Neuronal stem cell (in vitro differentiated cells): ENCODE data around the gene SELENOP. TPM values are rescaled to one million over a fixed set of nuclear protein-coding genes. Genes with fewer than 3 reads are reported as not detected.
A peak's percentile ranks its signal among the peaks of the same experiment; 100 is the strongest.

Source experiments
- DNase-seq: peaks from one replicate; pipeline ENCODE4 v3.0.0-alpha.2; 2013; ENCODE audit warnings: low spot score
- H2AFZ ChIP-seq: one replicate; pipeline ENCODE4 v1.6.1; 2013; ENCODE audit warnings: mild to moderate bottlenecking, low read length, inconsistent platforms
- H2AK5ac ChIP-seq: 2 replicates; pipeline ENCODE4 v1.6.1; 2013; ENCODE audit warnings: low read depth, mild to moderate bottlenecking, inconsistent platforms, low read length, moderate library complexity, mixed read lengths
- H2BK120ac ChIP-seq: 2 replicates; pipeline ENCODE4 v1.6.1; 2013; ENCODE audit warnings: low read depth, mild to moderate bottlenecking, inconsistent platforms, low read length, moderate library complexity, mixed read lengths
- H2BK12ac ChIP-seq: one replicate; pipeline ENCODE4 v1.6.1; 2013; ENCODE audit warnings: low read length, inconsistent platforms
- H2BK15ac ChIP-seq: 2 replicates; pipeline ENCODE4 v1.6.1; 2013; ENCODE audit warnings: mild to moderate bottlenecking, low read length, inconsistent platforms, mixed read lengths
- H2BK5ac ChIP-seq: one replicate; pipeline ENCODE4 v1.6.1; 2013; ENCODE audit warnings: inconsistent platforms, mild to moderate bottlenecking, low read length, moderate library complexity
- H3K14ac ChIP-seq: one replicate; pipeline ENCODE4 v1.6.1; 2013; ENCODE audit warnings: low read length, inconsistent platforms
- H3K18ac ChIP-seq: 2 replicates; pipeline ENCODE4 v1.6.1; 2013; ENCODE audit warnings: low read length, inconsistent platforms
- H3K23ac ChIP-seq: 2 replicates; pipeline ENCODE4 v1.6.1; 2013; ENCODE audit warnings: low read depth, mild to moderate bottlenecking, mixed read lengths, low read length, inconsistent platforms; ENCODE audit not compliant: poor library complexity
- H3K27ac ChIP-seq: replicated peaks from 3 replicates; pipeline ENCODE4 v1.5.1; 2013; ENCODE audit warnings: low read length, inconsistent platforms
- H3K27me3 ChIP-seq, 3 experiments: 2 replicates each; pipeline ENCODE4 v1.6.1; 2013; ENCODE audit warnings: low read length in 3 of 3, mild to moderate bottlenecking in 2 of 3, inconsistent platforms in 1 of 3, low read depth in 1 of 3, mixed read lengths in 1 of 3, moderate library complexity in 1 of 3; ENCODE audit not compliant: control insufficient read depth in 3 of 3, insufficient read depth in 3 of 3
- H3K36me3 ChIP-seq, 2 donors: replicated peaks in 1 of 2; 2 replicates each; pipeline ENCODE4 v1.6.1; 2013; ENCODE audit warnings: low read length in 2 of 2; ENCODE audit not compliant: control insufficient read depth in 2 of 2, insufficient read depth in 2 of 2
- H3K4ac ChIP-seq: 2 replicates; pipeline ENCODE4 v1.6.1; 2013; ENCODE audit warnings: inconsistent platforms, mild to moderate bottlenecking, low read length, moderate library complexity
- H3K4me1 ChIP-seq, 2 donors: 1 replicate in 1 of 2; 2 replicates in 1 of 2; pipeline ENCODE4 v1.6.1; 2013; ENCODE audit warnings: low read length in 2 of 2, low read depth in 1 of 2; ENCODE audit not compliant: control insufficient read depth in 2 of 2, insufficient read depth in 1 of 2
- H3K4me2 ChIP-seq: one replicate; pipeline ENCODE4 v1.6.1; 2013; ENCODE audit warnings: mild to moderate bottlenecking, low read length, inconsistent platforms; ENCODE audit not compliant: insufficient read depth, poor library complexity, severe bottlenecking
- H3K4me3 ChIP-seq, 2 donors: 2 replicates each; pipeline ENCODE4 v1.5.1; 2013; ENCODE audit warnings: low read length in 2 of 2, mild to moderate bottlenecking in 2 of 2, inconsistent platforms in 1 of 2, moderate library complexity in 1 of 2
- H3K79me1 ChIP-seq: one replicate; pipeline ENCODE4 v1.6.1; 2013; ENCODE audit warnings: low read depth, mild to moderate bottlenecking, inconsistent platforms, low read length, moderate library complexity
- H3K9ac ChIP-seq: one replicate; pipeline ENCODE4 v1.6.1; 2013; ENCODE audit warnings: mild to moderate bottlenecking, low read depth, low read length, inconsistent platforms; ENCODE audit not compliant: poor library complexity
- H3K9me3 ChIP-seq, 2 donors: replicated peaks in 1 of 2; 2 replicates each; pipeline versions ENCODE3 to v1.6.1; 2013; ENCODE audit warnings: low read length in 2 of 2, mild to moderate bottlenecking in 2 of 2, inconsistent platforms in 1 of 2, low read depth in 1 of 2, mixed read lengths in 1 of 2, moderate library complexity in 1 of 2; ENCODE audit not compliant: control insufficient read depth in 2 of 2, insufficient read depth in 1 of 2
- H4K8ac ChIP-seq: one replicate; pipeline ENCODE4 v1.6.1; 2013; ENCODE audit warnings: low read depth, mild to moderate bottlenecking, inconsistent platforms, low read length, moderate library complexity
- H4K91ac ChIP-seq: one replicate; pipeline ENCODE4 v1.6.1; 2013; ENCODE audit warnings: low read length, low read depth, mild to moderate bottlenecking, inconsistent platforms; ENCODE audit not compliant: poor library complexity
- WGBS, 2 donors: extraction: QIAGEN DNeasy Blood & Tissue Kit; methylation state at CpG; one replicate each; pipeline ENCODE4 v1.1.7; 2013; ENCODE audit warnings: missing lambda C conversion rate in 2 of 2, mixed read lengths in 1 of 2; ENCODE audit not compliant: insufficient read length in 2 of 2, insufficient replicate concordance in 1 of 2; ENCODE audit errors: extremely low coverage in 2 of 2; 5-methylcytosine and 5-hydroxymethylcytosine counted together
- polyA plus RNA-seq, 2 experiments: library from polyadenylated mRNA; stranded (reverse); fragments of 200-250 nt; gene quantifications; one replicate each; pipeline ENCODE4 v1.2.3, GENCODE V29; 2013

SELENOP gene, protein sequence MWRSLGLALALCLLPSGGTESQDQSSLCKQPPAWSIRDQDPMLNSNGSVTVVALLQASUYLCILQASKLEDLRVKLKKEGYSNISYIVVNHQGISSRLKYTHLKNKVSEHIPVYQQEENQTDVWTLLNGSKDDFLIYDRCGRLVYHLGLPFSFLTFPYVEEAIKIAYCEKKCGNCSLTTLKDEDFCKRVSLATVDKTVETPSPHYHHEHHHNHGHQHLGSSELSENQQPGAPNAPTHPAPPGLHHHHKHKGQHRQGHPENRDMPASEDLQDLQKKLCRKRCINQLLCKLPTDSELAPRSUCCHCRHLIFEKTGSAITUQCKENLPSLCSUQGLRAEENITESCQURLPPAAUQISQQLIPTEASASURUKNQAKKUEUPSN
- 3.8 TPM for polyA plus RNA-seq (2013, experiment 1 of 2)
- polyA plus RNA-seq (2013, experiment 2 of 2), result 4.1 TPM

DNA sequence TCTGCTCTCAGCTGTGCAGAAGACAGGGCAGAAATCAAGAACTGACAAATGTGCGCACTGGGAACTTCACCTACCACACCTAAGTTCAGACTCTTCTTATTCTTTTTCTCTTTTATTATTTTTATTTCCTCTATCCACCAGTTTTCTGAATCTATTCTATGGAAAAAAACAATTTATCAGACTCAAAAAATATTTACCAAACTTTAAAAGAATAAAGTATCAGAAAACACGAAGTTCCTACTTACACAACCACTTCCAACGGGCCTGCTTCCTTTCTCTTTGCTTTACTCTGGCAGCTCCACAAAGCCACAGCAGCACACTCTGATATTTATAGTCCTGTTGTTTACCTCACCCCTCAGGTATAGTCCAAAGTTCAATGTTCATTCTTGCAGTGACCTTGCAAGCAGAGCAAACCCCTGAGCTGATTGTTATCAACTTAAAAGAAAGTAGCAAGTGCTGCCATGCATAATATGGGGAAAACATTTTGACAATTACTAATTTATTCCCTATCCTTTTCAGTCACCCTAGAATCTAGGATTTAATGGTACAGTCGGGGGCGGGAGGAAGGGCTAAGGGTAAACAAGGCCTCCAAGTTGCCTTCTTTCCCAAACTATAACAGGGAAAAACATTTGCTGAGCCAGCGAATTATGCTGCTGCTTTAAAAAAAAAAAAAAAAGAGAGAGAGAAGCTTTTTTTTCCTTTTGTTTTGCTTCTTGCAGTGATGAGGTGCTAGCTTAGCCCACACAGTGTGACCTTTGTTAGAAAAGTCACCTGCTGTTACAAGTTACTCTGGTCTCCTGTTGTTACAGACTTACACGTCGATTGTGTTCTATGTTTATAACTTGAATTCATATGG lies at the start of gene SELENOP:
Gene SELENOP (minus strand): TSS at position 302 of the 856 bp plus-strand sequence. CDS start 3,539 bp downstream, outside the sequence.
- H3K4me3 ChIP-seq, result no peak within 1 kb of the TSS

DNA sequence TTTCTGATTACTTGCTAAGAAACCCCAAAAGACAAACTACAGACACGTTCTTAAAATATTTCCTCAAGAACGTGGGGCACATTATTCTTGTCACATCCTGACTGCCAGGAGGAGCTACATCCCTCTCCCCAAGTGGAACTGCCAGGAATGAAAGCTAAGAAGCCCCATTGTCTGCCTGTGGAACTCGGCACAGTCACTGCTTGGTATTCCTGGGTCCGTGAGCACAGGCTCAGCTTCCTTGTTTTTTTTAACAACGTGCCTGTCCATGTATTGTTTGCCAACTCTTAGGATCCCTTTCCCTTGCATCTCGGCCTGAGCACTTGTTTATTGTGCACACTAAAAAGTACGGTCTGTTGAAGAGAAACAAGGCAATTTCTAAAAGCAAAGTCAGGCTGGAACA lies 47.0 kb upstream of the SELENOP start:
- Histone ChIP-seq H4K91ac (no peak overlapping the region), H3K18ac (no peak overlapping the region), H4K8ac (no peak overlapping the region), H3K4me3 (no peak overlapping the region), H3K4me1 (peaks cover 3 to 8% of the 10 kb centered on the region in 2 donors), H3K79me1 (no peaks in the 10 kb centered on the region), H2BK15ac (no peak overlapping the region), H3K23ac (no peak overlapping the region), H3K14ac (no peak overlapping the region), H3K27me3 (no peaks in the 10 kb centered on the region), H2AK5ac (no peak overlapping the region), H2BK12ac (no peak overlapping the region), H2BK5ac (no peak overlapping the region), H2AFZ (peak overlapping the region; percentile 47), H3K9me3 (no peaks in the 10 kb centered on the region), H3K4me2 (no peak overlapping the region), H2BK120ac (no peak overlapping the region), H3K9ac (no peak overlapping the region), H3K36me3 (no peaks in the 10 kb centered on the region), H3K4ac (no peak overlapping the region), H3K27ac (no peak overlapping the region)
- no CpG with 5 or more reads among the region's 7 CpGs for WGBS, 2 donors
- DNase-seq, result peak; percentile 21

More for the DNA sequence above, at the start of gene SELENOP:
- DNase-seq, result peak; percentile 33
- Histone ChIP-seq H2AFZ (peak within 1 kb of the TSS; percentile 67), H3K4ac (no peak within 1 kb of the TSS), H3K9ac (no peak within 1 kb of the TSS), H2BK12ac (no peak within 1 kb of the TSS), H3K4me2 (no peak within 1 kb of the TSS), H3K9me3 (no peaks in the 10 kb centered on the region), H3K36me3 (no peaks in the 10 kb centered on the region), H3K27me3 (no peaks in the 10 kb centered on the region), H4K8ac (no peak within 1 kb of the TSS), H2BK5ac (no peak within 1 kb of the TSS), H3K23ac (no peak within 1 kb of the TSS), H3K79me1 (no peaks in the 10 kb centered on the region), H4K91ac (no peak within 1 kb of the TSS), H3K18ac (no peak within 1 kb of the TSS), H3K4me1 (peaks cover 3 to 5% of the 10 kb centered on the region in 2 donors), H2BK120ac (no peak within 1 kb of the TSS), H3K27ac (no peak within 1 kb of the TSS), H2BK15ac (no peak within 1 kb of the TSS), H2AK5ac (no peak within 1 kb of the TSS), H3K14ac (no peak within 1 kb of the TSS)
- no CpG with 5 or more reads among the region's 8 CpGs for WGBS, 2 donors

DNA sequence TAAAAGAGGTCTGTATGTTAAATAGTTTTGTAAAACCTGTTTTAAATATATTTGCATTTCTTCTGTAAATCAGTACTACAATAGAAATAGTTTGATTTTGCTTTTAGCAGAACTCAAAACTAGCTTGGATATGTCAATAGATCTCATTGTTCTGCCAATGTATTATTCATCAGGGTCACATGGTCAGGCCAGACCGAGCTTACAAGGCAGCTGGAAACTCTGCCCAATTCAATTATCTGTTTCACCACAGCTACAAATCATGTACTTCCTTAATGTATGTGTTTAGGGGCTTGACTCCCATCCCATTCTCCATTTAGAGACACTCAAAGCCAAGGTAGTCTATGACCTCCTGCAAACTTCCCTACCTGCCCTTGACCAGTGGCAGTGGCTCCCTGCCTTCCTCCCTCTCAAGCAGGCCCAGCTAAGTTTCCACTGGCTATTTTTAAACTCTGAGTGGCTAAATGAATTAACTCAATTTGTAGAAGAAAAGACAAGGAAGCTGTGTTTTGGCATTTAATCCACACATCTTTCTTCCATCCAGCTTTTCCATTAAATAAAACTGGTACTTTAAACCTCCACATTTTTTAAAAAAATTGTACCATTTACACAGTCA lies 46.4 kb upstream of the SELENOP start:
- H4K91ac ChIP-seq, result no peak overlapping the region
- H3K79me1 ChIP-seq, result no peaks in the 10 kb centered on the region
- DNase-seq, result no peak
- no CpG with 5 or more reads among the region's 1 CpG for WGBS, 2 donors
- no peak overlapping the region for H4K8ac ChIP-seq
- no peaks in the 10 kb centered on the region for H3K27me3 ChIP-seq
- peak overlapping the region; percentile 47 for H2AFZ ChIP-seq
- no peak overlapping the region for H2BK12ac ChIP-seq
- H3K18ac ChIP-seq, result no peak overlapping the region
- peak overlapping the region in 1 of 2 donors; percentile 20 for H3K4me3 ChIP-seq
- no peak overlapping the region for H3K9ac ChIP-seq
- H3K9me3 ChIP-seq, result no peaks in the 10 kb centered on the region
- H3K4me1 ChIP-seq, result peaks cover 3 to 8% of the 10 kb centered on the region in 2 donors
- H3K23ac ChIP-seq, result no peak overlapping the region
- no peak overlapping the region for H2BK5ac ChIP-seq
- no peak overlapping the region for H2BK120ac ChIP-seq
- no peak overlapping the region for H2AK5ac ChIP-seq
- no peaks in the 10 kb centered on the region for H3K36me3 ChIP-seq
- H3K4ac ChIP-seq, result no peak overlapping the region
- no peak overlapping the region for H3K14ac ChIP-seq
- H2BK15ac ChIP-seq, result no peak overlapping the region
- H3K4me2 ChIP-seq, result no peak overlapping the region
- no peak overlapping the region for H3K27ac ChIP-seq
